Duodenal mucosa (tissue), 2 donors: Measurements from ENCODE around the gene RAD9A.

Experiments
- H3K27ac ChIP-seq: one replicate; pipeline ENCODE4 v1.7.0; 2013; ENCODE audit warnings: low read depth, low read length
- H3K27me3 ChIP-seq, 2 donors: one replicate each; pipeline ENCODE4 v1.7.0; 2013; ENCODE audit warnings: low read length in 2 of 2, control low read depth in 1 of 2; ENCODE audit not compliant: insufficient read depth in 2 of 2, control insufficient read depth in 1 of 2
- H3K36me3 ChIP-seq, 2 donors: one replicate each; pipeline ENCODE4 v1.7.0; 2013; ENCODE audit warnings: low read length in 2 of 2, control low read depth in 1 of 2; ENCODE audit not compliant: insufficient read depth in 2 of 2, control insufficient read depth in 1 of 2
- H3K4me1 ChIP-seq, 2 donors: one replicate each; pipeline ENCODE4 v1.7.0; 2013; ENCODE audit warnings: low read length in 2 of 2, control low read depth in 1 of 2; ENCODE audit not compliant: insufficient read depth in 2 of 2, control insufficient read depth in 1 of 2
- H3K4me3 ChIP-seq, 2 donors: one replicate each; pipeline ENCODE4 v1.7.0; 2013; ENCODE audit warnings: low read length in 2 of 2, low read depth in 1 of 2
- H3K9ac ChIP-seq, 2 donors: one replicate each; pipeline ENCODE4 v1.7.0; 2013; ENCODE audit warnings: low read length in 2 of 2, low read depth in 1 of 2
- H3K9me3 ChIP-seq, 2 donors: one replicate each; pipeline ENCODE4 v1.7.0; 2013; ENCODE audit warnings: low read length in 2 of 2, control low read depth in 1 of 2; ENCODE audit not compliant: control insufficient read depth in 1 of 2

The RAD9A gene

DNA sequence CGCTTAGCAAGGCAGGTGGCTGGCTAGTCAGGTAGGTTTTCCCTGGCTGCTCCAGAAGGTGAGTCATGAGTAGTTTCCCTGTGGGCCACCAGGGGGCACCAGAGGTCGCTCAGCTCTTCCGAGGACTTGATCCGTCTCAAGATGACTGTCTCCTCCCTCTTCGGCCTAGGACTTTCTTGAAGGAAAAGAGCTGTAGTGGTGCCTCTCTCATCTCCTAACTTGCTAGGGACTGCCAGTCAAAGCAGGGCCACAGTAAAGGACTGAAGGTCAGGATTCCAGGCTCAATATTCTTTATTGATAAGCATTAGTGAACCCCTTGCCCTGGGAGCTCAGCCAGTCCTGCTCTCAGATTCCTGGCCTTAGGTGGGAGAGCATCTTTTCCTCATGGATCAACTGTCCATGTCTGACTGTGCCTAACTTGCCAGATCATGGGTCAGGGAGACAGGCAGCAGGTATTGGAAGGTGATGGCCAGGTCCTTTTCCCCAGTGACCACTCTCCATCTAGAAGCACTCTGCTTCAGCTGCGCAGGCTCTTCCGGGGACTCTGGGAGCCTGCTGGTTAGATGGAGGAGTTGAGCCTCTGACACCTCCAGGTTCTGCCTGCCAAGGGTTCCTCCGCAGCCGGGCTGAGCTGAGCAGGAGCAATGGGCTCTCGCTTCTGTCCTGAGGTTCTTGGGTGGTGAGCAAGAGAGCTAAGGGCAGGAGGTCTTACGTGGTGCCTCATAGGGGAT is 40.3 kb upstream of the RAD9A start:
- Histone ChIP-seq H3K27me3 (no peaks in the 10 kb centered on the region), H3K4me1 (peaks cover 52 to 67% of the 10 kb centered on the region in 2 donors), H3K9ac (peak overlapping the region; percentile 28 to 39), H3K4me3 (peak overlapping the region in 1 of 2 donors; percentile 36), H3K9me3 (no peaks in the 10 kb centered on the region), H3K27ac (peak overlapping the region; percentile 4), H3K36me3 (no peaks in the 10 kb centered on the region)

DNA sequence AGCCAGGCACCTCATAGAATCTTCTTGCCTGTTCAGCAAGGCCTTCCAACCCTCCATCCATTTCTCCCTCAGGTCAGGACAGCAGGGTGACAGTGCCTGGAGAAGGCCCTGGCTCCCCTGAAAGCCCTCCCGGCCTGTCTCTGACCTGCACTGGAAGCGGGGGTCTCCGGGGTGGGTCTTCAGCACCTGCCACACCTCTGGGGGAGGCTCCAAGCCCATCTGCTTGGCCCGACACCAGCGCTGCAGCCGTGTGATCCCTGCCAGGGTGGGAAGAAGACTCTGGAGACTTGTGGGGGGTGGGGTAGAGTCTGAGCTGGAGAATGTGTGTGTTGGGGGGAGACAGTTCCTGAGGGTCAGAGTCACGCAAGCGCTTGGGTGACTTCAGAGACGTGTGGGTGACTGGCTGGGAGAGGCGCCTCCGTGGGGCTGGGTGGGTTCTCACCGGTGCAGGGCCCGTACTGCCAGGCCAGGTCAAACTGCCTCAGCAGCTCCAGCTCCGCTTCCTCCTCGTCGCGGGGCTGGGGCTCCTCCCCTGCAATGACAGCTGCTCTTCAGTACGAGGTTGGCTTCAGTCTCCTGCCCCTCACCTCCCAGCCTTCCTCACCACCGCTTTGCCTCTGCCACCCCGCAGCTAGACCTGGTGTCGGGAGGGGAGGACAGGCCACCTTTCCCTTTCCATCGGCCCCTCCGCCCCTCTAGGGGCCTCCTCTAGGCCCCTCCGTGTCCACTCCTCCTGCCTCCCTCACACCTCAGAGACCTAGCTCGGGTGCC is 39.1 kb upstream of the RAD9A start:
- Histone ChIP-seq H3K27me3 (no peaks in the 10 kb centered on the region), H3K27ac (peak overlapping the region; percentile 99), H3K4me3 (peak overlapping the region; percentile 76 to 82), H3K9me3 (no peaks in the 10 kb centered on the region), H3K4me1 (peaks cover 61 to 74% of the 10 kb centered on the region in 2 donors), H3K9ac (peak overlapping the region; percentile 90 to 96), H3K36me3 (no peaks in the 10 kb centered on the region)

DNA sequence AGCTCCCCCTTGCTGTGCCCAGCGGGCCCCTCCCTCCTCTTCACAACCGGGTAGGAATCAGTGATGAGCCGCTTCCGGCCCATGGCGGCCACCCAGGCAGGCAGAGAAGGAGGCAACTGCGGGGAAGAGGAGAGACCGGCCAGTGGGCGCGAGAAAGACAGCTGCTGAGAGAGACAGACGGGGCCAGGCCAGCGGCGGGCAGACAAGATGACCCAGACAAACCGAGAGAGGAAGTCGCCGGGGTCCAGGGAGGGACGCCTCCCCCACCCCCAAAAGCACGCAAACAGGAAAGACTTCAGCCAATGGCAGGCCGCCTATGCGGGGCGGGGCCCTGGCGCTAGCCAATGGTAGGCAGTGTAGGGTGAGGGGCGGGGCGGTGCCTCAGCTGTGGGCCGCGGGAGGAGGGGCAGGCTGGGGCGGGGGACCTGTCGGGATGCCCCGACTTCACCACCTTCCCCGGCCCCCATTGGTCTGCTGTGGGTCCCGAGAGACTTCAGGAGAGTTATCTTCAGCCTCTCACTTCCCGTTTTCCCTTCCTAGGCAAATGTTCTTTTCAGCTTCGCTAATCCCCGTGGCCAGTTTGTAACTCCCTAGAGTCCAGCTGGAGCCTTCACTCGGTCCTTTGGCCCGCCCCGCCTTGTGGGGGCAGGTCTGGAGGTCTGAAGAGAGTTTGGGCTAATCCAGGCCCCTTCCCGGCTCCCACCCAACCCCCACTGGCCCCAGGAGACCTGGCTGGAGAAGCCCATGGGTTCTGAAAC is 38.3 kb upstream of the RAD9A start, which contains the start of gene POLD4:
POLD4 (minus strand) TSS at position 230 of the 758 bp plus-strand sequence; CDS start at position 83, 147 bp downstream.
- Histone ChIP-seq H3K9me3 (no peaks in the 10 kb centered on the region), H3K4me3 (peak within 1 kb of the TSS; percentile 76 to 82), H3K27me3 (no peaks in the 10 kb centered on the region), H3K27ac (peak within 1 kb of the TSS; percentile 99), H3K4me1 (peaks cover 54 to 66% of the 10 kb centered on the region in 2 donors), H3K36me3 (no peaks in the 10 kb centered on the region), H3K9ac (peak within 1 kb of the TSS; percentile 90 to 96)

DNA sequence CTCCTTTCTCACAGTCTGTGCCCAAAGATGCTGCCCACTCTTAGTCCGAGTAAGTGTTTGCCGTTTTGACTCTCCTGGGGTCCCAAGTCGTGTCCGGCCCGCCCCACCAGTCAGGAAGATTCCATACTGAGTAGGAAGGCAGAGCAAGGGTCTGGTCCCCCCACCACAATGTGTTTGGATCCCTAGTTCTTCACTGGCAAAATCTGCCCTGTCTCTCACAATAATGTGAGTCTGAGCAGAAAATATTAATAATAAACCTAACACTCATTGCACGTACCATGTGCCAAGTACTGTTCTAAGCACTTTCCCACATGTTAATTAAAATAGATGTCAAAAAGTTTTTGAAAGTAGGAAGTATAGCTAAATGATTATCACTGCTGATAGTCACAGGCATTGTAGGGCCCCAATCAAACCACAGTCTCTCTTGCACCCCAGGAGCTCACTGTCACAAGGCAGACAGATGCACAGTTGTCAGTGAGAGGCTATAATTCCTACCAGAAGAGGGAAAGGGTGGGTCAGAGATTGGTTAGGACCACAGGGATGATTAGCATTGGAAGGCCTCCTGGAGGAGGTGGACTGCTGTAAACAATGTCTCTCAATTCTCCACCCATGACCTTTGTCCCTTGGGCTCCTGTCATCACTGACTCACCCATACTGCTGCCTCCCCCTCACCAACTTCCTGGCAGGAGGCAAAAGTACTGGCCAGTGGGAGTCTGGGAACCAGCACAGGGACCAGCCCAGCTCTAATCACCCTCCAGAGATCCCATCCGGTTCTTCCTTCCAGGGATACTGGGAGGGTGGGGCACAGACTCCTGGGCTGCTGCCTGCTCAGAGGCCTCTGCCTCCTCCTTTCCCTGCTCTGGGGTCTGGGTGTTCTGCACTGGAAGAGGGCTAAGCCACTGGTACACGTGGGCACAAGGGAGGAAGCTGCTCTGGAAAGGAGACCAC is 37.4 kb upstream of the RAD9A start:
- H3K27ac ChIP-seq, result peak overlapping the region; percentile 99
- H3K4me3 ChIP-seq, result peak overlapping the region; percentile 76 to 82
- peak overlapping the region; percentile 89 to 96 for H3K9ac ChIP-seq
- no peaks in the 10 kb centered on the region for H3K36me3 ChIP-seq
- no peaks in the 10 kb centered on the region for H3K27me3 ChIP-seq
- H3K4me1 ChIP-seq, result peaks cover 52 to 57% of the 10 kb centered on the region in 2 donors
- H3K9me3 ChIP-seq, result no peaks in the 10 kb centered on the region

DNA sequence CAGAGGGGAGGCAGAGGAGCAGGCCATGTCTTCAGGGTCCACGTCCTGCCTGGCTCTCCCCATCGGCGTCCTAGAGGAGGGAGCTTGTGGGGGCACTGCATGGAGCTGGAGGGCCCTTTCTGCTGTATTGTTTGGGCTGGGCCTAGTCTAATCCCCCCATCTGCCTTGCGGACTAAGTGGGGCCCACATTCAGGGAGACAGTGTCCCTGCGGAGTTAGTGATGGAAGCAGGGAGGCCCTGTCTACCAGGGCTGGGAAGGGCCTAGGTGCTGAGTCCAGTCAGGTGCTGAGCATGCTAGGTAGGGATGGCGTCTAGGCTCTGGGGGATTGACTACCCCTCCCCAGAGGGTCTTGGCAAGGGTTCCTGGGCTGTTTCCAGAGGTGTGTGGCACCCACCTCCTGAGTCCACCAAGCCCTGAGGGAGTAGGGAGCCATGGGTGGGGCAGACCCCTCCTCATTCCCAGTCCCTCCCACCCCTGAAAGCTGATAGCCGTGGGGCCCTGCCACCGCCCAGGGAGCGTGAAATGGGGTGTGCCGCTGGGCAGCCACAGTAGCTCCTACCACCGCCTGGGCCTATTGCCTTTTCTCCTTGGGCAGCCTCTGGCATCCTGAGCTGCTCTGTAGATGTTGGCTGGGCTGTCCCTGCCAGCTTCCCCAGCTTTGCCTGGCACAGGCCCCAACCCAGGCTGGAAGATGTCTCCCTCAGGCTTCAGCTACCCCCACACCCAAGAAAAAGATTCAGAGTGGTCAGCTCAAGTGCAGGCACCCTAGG is 36.6 kb upstream of the RAD9A start:
- no peaks in the 10 kb centered on the region for H3K36me3 ChIP-seq
- H3K9me3 ChIP-seq, result no peaks in the 10 kb centered on the region
- H3K9ac ChIP-seq, result peak overlapping the region; percentile 89 to 96
- H3K27ac ChIP-seq, result peak overlapping the region; percentile 99
- H3K4me1 ChIP-seq, result peaks cover 52 to 56% of the 10 kb centered on the region in 2 donors
- peak overlapping the region; percentile 41 to 53 for H3K4me3 ChIP-seq
- H3K27me3 ChIP-seq, result no peaks in the 10 kb centered on the region

DNA sequence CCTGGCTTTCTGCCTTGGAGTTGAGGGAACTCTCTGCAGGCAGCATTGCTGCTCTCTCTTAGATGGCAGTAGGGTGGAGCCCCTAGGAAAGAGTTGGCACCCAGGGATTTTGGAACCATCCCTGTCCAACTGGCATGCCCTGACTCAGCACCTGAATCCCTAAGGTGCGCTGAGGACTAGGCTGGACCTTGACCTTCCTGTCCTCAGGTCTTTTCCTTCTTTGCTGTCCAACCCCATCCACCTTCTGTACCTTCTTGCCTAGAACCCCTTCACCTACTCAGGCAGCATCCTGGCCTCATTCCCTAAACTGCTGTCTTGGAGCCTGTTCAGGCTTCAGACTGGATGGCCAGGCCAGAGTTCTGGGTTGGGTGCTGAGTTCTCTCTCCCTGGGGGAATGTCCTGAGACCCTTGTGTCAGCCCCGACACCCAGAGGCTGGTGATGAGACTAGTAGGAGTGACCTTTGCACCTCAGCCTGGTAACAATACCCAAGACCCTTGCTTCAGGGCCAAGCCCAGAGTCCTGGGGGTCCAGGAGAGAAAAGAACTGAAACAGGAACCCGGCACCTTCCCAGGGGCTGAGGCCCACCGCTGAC is 35.9 kb upstream of the RAD9A start:
- H3K4me3 ChIP-seq, result peak overlapping the region in 1 of 2 donors; percentile 57
- H3K4me1 ChIP-seq, result peaks cover 51 to 54% of the 10 kb centered on the region in 2 donors
- H3K27me3 ChIP-seq, result no peaks in the 10 kb centered on the region
- peak overlapping the region; percentile 99 for H3K27ac ChIP-seq
- H3K9ac ChIP-seq, result peak overlapping the region; percentile 89 to 96
- no peaks in the 10 kb centered on the region for H3K36me3 ChIP-seq
- H3K9me3 ChIP-seq, result no peaks in the 10 kb centered on the region

DNA sequence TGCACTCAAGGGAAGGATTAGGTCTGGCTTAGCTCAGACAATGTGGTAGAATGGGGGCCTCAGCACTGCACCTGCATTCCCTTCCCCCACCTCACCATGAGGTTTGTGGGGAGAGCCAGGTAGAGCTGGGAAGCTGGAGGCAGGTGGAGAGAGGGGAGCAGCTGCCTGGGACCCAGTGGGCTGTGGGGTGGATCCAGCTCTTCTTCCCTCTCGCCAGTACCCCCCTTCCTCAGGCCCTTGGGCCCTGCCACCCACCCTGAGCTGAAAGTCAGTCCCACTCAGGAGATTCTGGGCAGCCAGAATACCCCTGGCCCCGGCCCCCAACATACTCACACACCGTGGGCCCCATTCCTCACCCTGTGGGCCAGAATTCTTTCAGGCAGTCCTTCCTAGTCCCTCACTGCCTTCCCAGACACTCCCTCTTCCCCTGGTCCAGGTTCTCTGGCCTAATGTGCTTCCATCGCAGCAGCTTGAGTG is 35.4 kb upstream of the RAD9A start:
- Histone ChIP-seq H3K27ac (peak overlapping the region; percentile 99), H3K9ac (peak overlapping the region; percentile 21 to 96), H3K27me3 (no peaks in the 10 kb centered on the region), H3K4me3 (peak overlapping the region; percentile 5 to 57), H3K9me3 (no peaks in the 10 kb centered on the region), H3K4me1 (peaks cover 46 to 49% of the 10 kb centered on the region in 2 donors), H3K36me3 (no peaks in the 10 kb centered on the region)

DNA sequence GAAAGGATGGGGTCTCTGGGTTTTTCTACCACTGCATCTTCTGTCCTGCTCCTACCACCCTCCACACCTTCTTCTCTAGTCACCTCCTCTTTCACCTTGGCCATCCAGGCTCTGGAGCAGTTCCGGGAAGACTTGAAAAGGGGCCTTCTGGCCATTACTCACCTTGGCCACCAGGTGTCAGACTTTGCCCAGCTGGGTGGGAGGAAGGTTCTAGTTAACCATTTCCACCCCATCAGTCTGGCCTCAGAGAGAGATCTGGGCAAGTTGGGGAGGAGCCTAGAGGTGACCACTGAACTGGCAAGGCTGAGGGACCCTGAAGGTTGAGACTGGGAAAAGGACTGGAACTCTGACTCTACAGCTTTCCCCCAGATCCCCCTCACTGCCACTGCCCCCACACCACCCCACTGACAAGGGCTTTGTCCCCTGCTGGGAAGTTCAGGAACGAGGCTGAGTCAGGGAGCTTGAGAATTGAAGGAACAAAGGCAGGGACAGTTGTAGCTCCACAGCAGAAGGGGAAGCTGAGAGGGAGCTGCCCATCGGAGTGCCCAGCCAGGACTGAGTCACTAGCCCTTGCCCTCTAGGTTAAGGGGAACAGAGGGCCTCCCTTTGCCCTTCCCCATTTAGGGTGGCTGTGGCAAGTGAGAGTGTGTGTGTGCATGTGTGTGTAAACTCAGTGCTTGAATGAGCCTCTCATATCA is 34.8 kb upstream of the RAD9A start:
- Histone ChIP-seq H3K27ac (peak overlapping the region; percentile 99), H3K36me3 (no peaks in the 10 kb centered on the region), H3K4me3 (peak overlapping the region; percentile 5 to 57), H3K9me3 (no peaks in the 10 kb centered on the region), H3K9ac (peak overlapping the region; percentile 21 to 96), H3K4me1 (peaks cover 42 to 43% of the 10 kb centered on the region in 2 donors), H3K27me3 (no peaks in the 10 kb centered on the region)
